Stomach (tissue), 4 donors: ENCODE data around the gene PPP2R5B.

ENCODE experiments used
- CTCF ChIP-seq, 7 experiments: fragments of 450-650 bp in 4 of 7; fragments of 200-600 bp in 3 of 7; sonication (generic) in 3 of 7; IDR thresholded peaks; one replicate each; pipeline ENCODE4 v1.5.1; 2016 to 2019; ENCODE audit warnings: antibody characterized with exemption in 7 of 7, control low read depth in 2 of 7, mild to moderate bottlenecking in 1 of 7
- POLR2AphosphoS5 ChIP-seq, 3 donors: sonication (generic); formaldehyde crosslinking; IDR thresholded peaks; one replicate each; pipeline ENCODE4 v1.6.1; 2016; ENCODE audit warnings: antibody characterized with exemption in 3 of 3

GRCh38 chr11:64885367-64886286 lies 38.9 kb upstream of the PPP2R5B start:
- no peak for TF ChIP-seq CTCF (IDR thresholded peaks at IDR 0.05)
- TF ChIP-seq POLR2AphosphoS5 (IDR thresholded peaks at IDR 0.05) = peak in 1 of 3 donors; percentile 53
